RWPE2 (cell line): Measurements from ENCODE around the gene SLC38A4.

Experiments used
- ATAC-seq: fragments of 200-7000 bp; cut with Tn5 transposase; 3 replicates; pipeline ENCODE4 v1.9.1; 2021; ENCODE audit warnings: low read depth
- DNase-seq: peaks from one replicate; pipeline ENCODE4 v3.0.0-alpha.2; 2020; ENCODE audit warnings: low spot score
- H3K27ac ChIP-seq: fragments of 450-650 bp; 2 replicates; pipeline ENCODE4 v1.5.1; 2017; ENCODE audit warnings: mild to moderate bottlenecking; ENCODE audit not compliant: poor library complexity, severe bottlenecking
- H3K27me3 ChIP-seq: fragments of 250-450 bp; sonication (Bioruptor Pico); 2 replicates; pipeline ENCODE4 v1.5.1; 2021; ENCODE audit warnings: mild to moderate bottlenecking, moderate library complexity; ENCODE audit not compliant: insufficient read depth, poor library complexity, severe bottlenecking
- H3K36me3 ChIP-seq: fragments of 250-450 bp; sonication (Bioruptor Pico); 2 replicates; pipeline ENCODE4 v1.5.1; 2020; ENCODE audit warnings: low read depth, mild to moderate bottlenecking, moderate library complexity
- H3K4me1 ChIP-seq: fragments of 250-450 bp; sonication (Bioruptor Pico); 2 replicates; pipeline ENCODE4 v1.5.1; 2021; ENCODE audit warnings: mild to moderate bottlenecking, moderate library complexity; ENCODE audit not compliant: insufficient read depth, poor library complexity, severe bottlenecking
- H3K4me3 ChIP-seq: fragments of 250-450 bp; sonication (Bioruptor Pico); 2 replicates; pipeline ENCODE4 v1.5.1; 2021; ENCODE audit warnings: mild to moderate bottlenecking, moderate library complexity; ENCODE audit not compliant: severe bottlenecking
- H3K9me3 ChIP-seq: fragments of 250-450 bp; sonication (Bioruptor Pico); 2 replicates; pipeline ENCODE4 v1.5.1; 2021; ENCODE audit warnings: mild to moderate bottlenecking, moderate library complexity; ENCODE audit not compliant: severe bottlenecking
- TF ChIP-seq, protein P1 (sequence below): fragments of 450-650 bp; IDR thresholded peaks from one replicate; pipeline ENCODE4 v1.5.1; 2017; ENCODE audit warnings: mild to moderate bottlenecking, moderate library complexity; ENCODE audit not compliant: poor library complexity, severe bottlenecking

Gene SLC38A4

DNA sequence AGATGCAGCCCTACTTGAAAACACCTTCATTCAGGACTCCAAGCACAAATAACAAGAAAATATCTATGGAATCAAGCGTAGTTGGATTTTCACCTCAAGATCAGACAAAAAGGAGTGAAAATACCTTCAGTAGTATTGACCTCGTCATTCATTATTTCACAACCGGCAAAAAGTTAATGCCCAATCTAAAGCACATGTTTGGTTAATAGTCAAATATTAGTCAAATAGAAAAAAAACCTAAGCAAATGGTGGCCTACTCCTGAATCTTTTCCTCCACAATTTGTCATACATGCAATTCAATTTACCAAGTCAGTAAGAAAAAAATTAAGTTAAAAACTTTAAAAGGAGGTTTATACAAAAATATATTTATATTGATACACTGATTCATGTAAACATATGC is 50.0 kb downstream of the SLC38A4 start:
- H3K27ac ChIP-seq: no peak overlapping the region
- peaks cover 11% of the 10 kb centered on the region for H3K4me1 ChIP-seq
- ATAC-seq (no peak), DNase-seq (no peak)
- no peaks in the 10 kb centered on the region for H3K27me3 ChIP-seq
- H3K36me3 ChIP-seq: no peaks in the 10 kb centered on the region
- TF ChIP-seq, protein P1, sequence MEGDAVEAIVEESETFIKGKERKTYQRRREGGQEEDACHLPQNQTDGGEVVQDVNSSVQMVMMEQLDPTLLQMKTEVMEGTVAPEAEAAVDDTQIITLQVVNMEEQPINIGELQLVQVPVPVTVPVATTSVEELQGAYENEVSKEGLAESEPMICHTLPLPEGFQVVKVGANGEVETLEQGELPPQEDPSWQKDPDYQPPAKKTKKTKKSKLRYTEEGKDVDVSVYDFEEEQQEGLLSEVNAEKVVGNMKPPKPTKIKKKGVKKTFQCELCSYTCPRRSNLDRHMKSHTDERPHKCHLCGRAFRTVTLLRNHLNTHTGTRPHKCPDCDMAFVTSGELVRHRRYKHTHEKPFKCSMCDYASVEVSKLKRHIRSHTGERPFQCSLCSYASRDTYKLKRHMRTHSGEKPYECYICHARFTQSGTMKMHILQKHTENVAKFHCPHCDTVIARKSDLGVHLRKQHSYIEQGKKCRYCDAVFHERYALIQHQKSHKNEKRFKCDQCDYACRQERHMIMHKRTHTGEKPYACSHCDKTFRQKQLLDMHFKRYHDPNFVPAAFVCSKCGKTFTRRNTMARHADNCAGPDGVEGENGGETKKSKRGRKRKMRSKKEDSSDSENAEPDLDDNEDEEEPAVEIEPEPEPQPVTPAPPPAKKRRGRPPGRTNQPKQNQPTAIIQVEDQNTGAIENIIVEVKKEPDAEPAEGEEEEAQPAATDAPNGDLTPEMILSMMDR: no peak
- no peaks in the 10 kb centered on the region for H3K9me3 ChIP-seq
- H3K4me3 ChIP-seq: no peak overlapping the region

GRCh38 chr12:46774322-46774633 is 51.5 kb downstream of the SLC38A4 start:
- H3K36me3 ChIP-seq: no peaks in the 10 kb centered on the region
- H3K27ac ChIP-seq: peak overlapping the region; percentile 50
- TF ChIP-seq, protein P1: no peak
- ATAC-seq (no peak; the same call in 2 of the 3 replicates), DNase-seq (no peak)
- H3K27me3 ChIP-seq: no peaks in the 10 kb centered on the region
- no peak overlapping the region for H3K4me3 ChIP-seq
- H3K4me1 ChIP-seq: peaks cover 11% of the 10 kb centered on the region
- H3K9me3 ChIP-seq: no peaks in the 10 kb centered on the region

- DNase-seq: no peak
- Histone ChIP-seq H3K27me3 (no peaks in the 10 kb centered on the region), H3K9me3 (no peaks in the 10 kb centered on the region), H3K27ac (peak overlapping the region; percentile 50), H3K4me3 (no peak overlapping the region), H3K4me1 (peaks cover 11% of the 10 kb centered on the region), H3K36me3 (no peaks in the 10 kb centered on the region)
- peak; percentile 55 for ATAC-seq
- TF ChIP-seq, protein P1: no peak
These were observed 52.0 kb downstream of the SLC38A4 start for GRCh38 chr12:46773586-46774321.

GRCh38 chr12:46771268-46771827 is 54.4 kb downstream of the SLC38A4 start:
- Histone ChIP-seq H3K4me1 (peaks cover 11% of the 10 kb centered on the region), H3K4me3 (no peak overlapping the region), H3K36me3 (no peaks in the 10 kb centered on the region), H3K27me3 (no peaks in the 10 kb centered on the region), H3K9me3 (no peaks in the 10 kb centered on the region), H3K27ac (no peak overlapping the region)
- TF ChIP-seq, protein P1: no peak
- no peak for DNase-seq
- ATAC-seq: no peak
